ENCODE measurements around the gene PRR29.
"Not testable (repeated sequence)": the region's sequence is repeated elsewhere in the genome, so short reads cannot be mapped to it uniquely, and the experiment has no call there.

PRR29 gene

GRCh38 chr17:63973930-63974593 lies 24.1 kb upstream of the PRR29 start:
- no peak overlapping the region for H3K4me3 ChIP-seq (replicated peaks; ENCODE audit: low read depth, low read length)
- no peak for DNase-seq (ENCODE audit: extremely low read depth, low read depth)
- TF ChIP-seq CTCF (IDR thresholded peaks at IDR 0.05; ENCODE audit: low read depth, low read length, missing control alignments) = no peak

GRCh38 chr17:63974594-63975192 lies 23.5 kb upstream of the PRR29 start:
- DNase-seq (ENCODE audit: extremely low read depth, low read depth) = no peak
- no peak overlapping the region for H3K4me3 ChIP-seq (replicated peaks; ENCODE audit: low read depth, low read length)
- no peak for TF ChIP-seq CTCF (IDR thresholded peaks at IDR 0.05; ENCODE audit: low read depth, low read length, missing control alignments)

- no peak overlapping the region for H3K4me3 ChIP-seq (replicated peaks; ENCODE audit: low read depth, low read length)
- no peak for TF ChIP-seq CTCF (IDR thresholded peaks at IDR 0.05; ENCODE audit: low read depth, low read length, missing control alignments)
- DNase-seq (ENCODE audit: extremely low read depth, low read depth) = no peak
Measured at GRCh38 chr17:63975541-63976092, 22.5 kb upstream of the PRR29 start.

- H3K4me3 ChIP-seq (replicated peaks; ENCODE audit: low read depth, low read length) = no peak overlapping the region
- no peak for DNase-seq (ENCODE audit: extremely low read depth, low read depth)
- no peak for TF ChIP-seq CTCF (IDR thresholded peaks at IDR 0.05; ENCODE audit: low read depth, low read length, missing control alignments)
Measured at GRCh38 chr17:63976702-63977101, 21.4 kb upstream of the PRR29 start.

- H3K4me3 ChIP-seq (replicated peaks; ENCODE audit: low read depth, low read length) = no peak overlapping the region
- TF ChIP-seq CTCF (IDR thresholded peaks at IDR 0.05; ENCODE audit: low read depth, low read length, missing control alignments) = no peak
Measured at GRCh38 chr17:63978272-63979200, 19.6 kb upstream of the PRR29 start.

GRCh38 chr17:63982641-63983040 lies 15.5 kb upstream of the PRR29 start:
- DNase-seq (ENCODE audit: extremely low read depth, low read depth) = not testable (repeated sequence)

More at GRCh38 chr17:63978272-63979200, 19.6 kb upstream of the PRR29 start:
- no peak for DNase-seq (ENCODE audit: extremely low read depth, low read depth)

GRCh38 chr17:63983320-63983719 lies 14.8 kb upstream of the PRR29 start:
- DNase-seq (ENCODE audit: extremely low read depth, low read depth) = no peak
- TF ChIP-seq CTCF (IDR thresholded peaks at IDR 0.05; ENCODE audit: low read depth, low read length, missing control alignments) = no peak
- no peak overlapping the region for H3K4me3 ChIP-seq (replicated peaks; ENCODE audit: low read depth, low read length)

More at GRCh38 chr17:63982641-63983040, 15.5 kb upstream of the PRR29 start:
- not testable (repeated sequence) for H3K4me3 ChIP-seq (replicated peaks; ENCODE audit: low read depth, low read length)

Measured in HFF-Myc (cell line).